ENCODE results near the gene MAST4. TPM values are rescaled to one million over a fixed set of nuclear protein-coding genes. Genes with fewer than 3 reads are reported as not detected.

Gene MAST4
- total and polyA plus RNA-seq, 2 of the 8 experiments (the other 6 are each of a cell fraction or from before 2014, with no cell fraction given) = 1.5 to 2.6 TPM

DNA sequence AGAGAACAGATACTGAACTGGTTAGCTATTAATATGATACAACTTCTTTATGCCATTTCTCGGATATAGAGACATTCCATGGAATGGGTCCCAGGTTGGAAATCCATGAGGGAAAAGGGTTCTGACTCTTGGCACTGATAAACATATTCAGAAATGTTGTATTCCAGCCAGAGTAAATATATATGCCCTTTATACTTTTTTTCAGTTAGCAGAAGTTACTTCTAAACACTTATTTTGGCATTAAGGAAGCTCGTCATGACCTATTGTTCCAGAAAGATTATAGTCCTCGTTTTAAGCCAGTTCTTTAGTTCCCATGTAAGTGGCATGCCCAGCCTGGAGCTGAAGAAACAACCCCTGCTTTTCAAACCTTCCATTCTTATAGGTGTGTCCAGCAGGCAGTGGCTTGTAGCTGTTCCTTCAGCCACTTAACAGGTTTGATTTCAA is 418.8 kb downstream of the MAST4 start:
- Histone ChIP-seq H3K4ac (replicated peaks; ENCODE audit: insufficient read length, low read depth, low read length) (no peak overlapping the region), H2BK120ac (replicated peaks; ENCODE audit: low read depth, low read length) (no peak overlapping the region), H3K27ac (ENCODE audit: low read depth, low read length) (no peak overlapping the region), H3K4me3 (ENCODE audit: extremely low read depth in 1 of 4, insufficient read depth in 2 of 4, low read depth in 3 of 4, low read length in 4 of 4) (no peak overlapping the region), H3K23me2 (ENCODE audit: low read depth, low read length) (no peaks in the 10 kb centered on the region), H2AFZ (ENCODE audit: low read length) (no peak overlapping the region), H3K9ac (replicated peaks in 1 of 4; ENCODE audit: extremely low read depth in 1 of 4, low read depth in 3 of 4, low read length in 3 of 4) (no peak overlapping the region), H2BK5ac (ENCODE audit: low read depth, low read length) (no peak overlapping the region), H2BK20ac (ENCODE audit: low read length) (no peak overlapping the region), H2BK15ac (ENCODE audit: low read length) (no peak overlapping the region), H3K27me3 (replicated peaks in 1 of 4; ENCODE audit: control insufficient read depth in 3 of 4, extremely low read depth in 1 of 4, insufficient read depth in 3 of 4, low read length in 3 of 4) (no peaks in the 10 kb centered on the region), H3K79me1 (ENCODE audit: low read depth, low read length) (peaks cover 6% of the 10 kb centered on the region; the same call in 1 of the 2 replicates), H2BK12ac (ENCODE audit: low read depth, low read length) (no peak overlapping the region), H4K5ac (ENCODE audit: insufficient read length, low read depth, low read length) (no peak overlapping the region), H3K23ac (ENCODE audit: insufficient read length) (no peak overlapping the region), H4K20me1 (replicated peaks in 1 of 2; ENCODE audit: control insufficient read depth in 1 of 2, insufficient read depth in 2 of 2, low read length in 2 of 2) (no peaks in the 10 kb centered on the region), H3K4me1 (replicated peaks in 1 of 4; ENCODE audit: control insufficient read depth in 3 of 4, insufficient read depth in 4 of 4, low read length in 3 of 4) (peaks cover 2 to 9% (median 2%) of the 10 kb centered on the region in 4 experiments; a peak in 5 of 7 replicates), H2AK5ac (ENCODE audit: low read depth, low read length) (no peak overlapping the region), H3K4me2 (ENCODE audit: insufficient read depth in 1 of 2, low read depth in 2 of 2, low read length in 2 of 2) (no peak overlapping the region), H3K79me2 (ENCODE audit: control insufficient read depth in 1 of 2, insufficient read depth in 2 of 2, low read length in 2 of 2) (no peaks in the 10 kb centered on the region), H3K9me3 (ENCODE audit: insufficient read depth in 2 of 2, low read depth in 1 of 2, low read length in 1 of 2) (no peaks in the 10 kb centered on the region), H4K8ac (ENCODE audit: extremely low read depth, insufficient read depth, low read length) (no peak overlapping the region), H3K18ac (ENCODE audit: extremely low read depth, low read length) (no peak overlapping the region), H4K91ac (replicated peaks; ENCODE audit: insufficient read length, low read length) (no peak overlapping the region), H3K36me3 (ENCODE audit: control insufficient read depth in 2 of 4, insufficient read depth in 4 of 4, low read length in 3 of 4) (no peaks in the 10 kb centered on the region), H3K14ac (ENCODE audit: insufficient read length) (no peak overlapping the region), H3K56ac (replicated peaks; ENCODE audit: insufficient read length, low read depth, low read length) (no peak overlapping the region)
- CTCF ChIA-PET (ENCODE audit: partially characterized antibody) = interaction anchor here (0.7 to 1.4 kb wide), 2 partner anchors 11 to 13 kb away, joined by 3 read pairs; no protein-coding TSS in a partner anchor
- FAIRE-seq (no peak), DNase-seq (ENCODE audit: low read depth in 1 of 2, low spot score in 2 of 2) (no peak)
- POLR2A ChIA-PET (ENCODE audit: partially characterized antibody) = no interaction called here
- 97% methylated on average over 3 of the region's 3 CpGs; no CpG with 5 or more reads in 1 of the 2 experiments for WGBS, 2 experiments (ENCODE audit: extremely low coverage in 1 of 2, insufficient coverage in 1 of 2, insufficient read length in 1 of 2, insufficient replicate concordance in 2 of 2, low coverage in 1 of 2, low lambda C conversion rate in 2 of 2, missing lambda C conversion rate in 1 of 2)
- TF ChIP-seq KDM5A (IDR thresholded peaks at IDR 0.05; ENCODE audit: low read length) = no peak
- no peak for TF ChIP-seq FOSL1 (IDR thresholded peaks at IDR 0.05; ENCODE audit: insufficient read depth, low read depth, low read length)
- no peak for TF ChIP-seq SIN3A (conservative IDR thresholded peaks at IDR 0.05 in 1 of 2, IDR thresholded peaks at IDR 0.05 in 1 of 2; ENCODE audit: low read depth in 1 of 2, low read length in 2 of 2)
- TF ChIP-seq JUN (IDR thresholded peaks at IDR 0.05; ENCODE audit: low read depth, low read length) = no peak
- TF ChIP-seq, protein P1, sequence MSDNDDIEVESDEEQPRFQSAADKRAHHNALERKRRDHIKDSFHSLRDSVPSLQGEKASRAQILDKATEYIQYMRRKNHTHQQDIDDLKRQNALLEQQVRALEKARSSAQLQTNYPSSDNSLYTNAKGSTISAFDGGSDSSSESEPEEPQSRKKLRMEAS (IDR thresholded peaks at IDR 0.05) = no peak
- TF ChIP-seq SP1 (IDR thresholded peaks at IDR 0.05; ENCODE audit: low read depth, low read length) = no peak
- no peak for TF ChIP-seq CBX8 (IDR thresholded peaks at IDR 0.05; ENCODE audit: borderline replicate concordance, low read depth, low read length)
- no peak for TF ChIP-seq SUZ12 (IDR thresholded peaks at IDR 0.05; ENCODE audit: low read length)
- TF ChIP-seq HDAC6 (IDR thresholded peaks at IDR 0.05; ENCODE audit: low read depth, low read length) = no peak
- no peak for TF ChIP-seq POLR2A (IDR thresholded peaks at IDR 0.05; ENCODE audit: control extremely low read depth in 1 of 2, low read depth in 2 of 2, low read length in 2 of 2)
- no peak for TF ChIP-seq RNF2 (IDR thresholded peaks at IDR 0.05; ENCODE audit: borderline replicate concordance, low read depth, low read length, missing control alignments, poor library complexity, severe bottlenecking)

Data from H1 (cell line).